Smooth muscle cell (in vitro differentiated cells): ENCODE measurements around the gene GALNT18. TPM values are rescaled to one million over a fixed set of nuclear protein-coding genes. Genes with fewer than 3 reads are reported as not detected.

Experiments
- DNase-seq: peaks from one replicate; lab custom pipeline; 2025; ENCODE audit not compliant: unreplicated experiment; lab: John Stamatoyannopoulos, UW
- H2AFZ ChIP-seq: fragments of 200-600 bp; sonication (generic); 2 replicates; pipeline ENCODE4 v1.6.0; 2016; ENCODE audit warnings: antibody characterized with exemption, low read depth, mild to moderate bottlenecking
- H3F3A ChIP-seq: fragments of 200-600 bp; sonication (generic); 2 replicates; pipeline ENCODE4 v1.6.0; 2017; ENCODE audit warnings: antibody characterized with exemption, low read depth
- H3K27ac ChIP-seq: fragments of 200-600 bp; sonication (generic); 2 replicates; pipeline ENCODE4 v1.5.1; 2016; ENCODE audit warnings: low read depth, mild to moderate bottlenecking
- H3K27me3 ChIP-seq: fragments of 200-600 bp; sonication (generic); 2 replicates; pipeline ENCODE4 v1.6.1; 2016; ENCODE audit warnings: low read depth, mild to moderate bottlenecking
- H3K36me3 ChIP-seq: fragments of 200-600 bp; sonication (generic); 2 replicates; pipeline ENCODE4 v1.5.1; 2016; ENCODE audit warnings: low read depth
- H3K4me1 ChIP-seq: fragments of 200-600 bp; sonication (generic); 2 replicates; pipeline ENCODE4 v1.5.1; 2016; ENCODE audit warnings: low read depth
- H3K4me2 ChIP-seq: fragments of 200-600 bp; sonication (generic); 2 replicates; pipeline ENCODE4 v1.6.0; 2016; ENCODE audit warnings: mild to moderate bottlenecking
- H3K4me3 ChIP-seq: fragments of 200-600 bp; sonication (generic); 2 replicates; pipeline ENCODE4 v1.5.1; 2016; ENCODE audit warnings: mild to moderate bottlenecking
- H3K79me2 ChIP-seq: fragments of 200-600 bp; sonication (generic); 2 replicates; pipeline ENCODE4 v1.6.0; 2016; ENCODE audit warnings: low read depth, mild to moderate bottlenecking
- H3K9ac ChIP-seq: fragments of 200-600 bp; sonication (generic); 2 replicates; pipeline ENCODE4 v1.6.0; 2016; ENCODE audit warnings: low read depth
- H3K9me3 ChIP-seq: fragments of 200-600 bp; sonication (generic); replicated peaks from 2 replicates; pipeline ENCODE4 v1.5.1; 2016; ENCODE audit warnings: low read depth
- H4K20me1 ChIP-seq: fragments of 200-600 bp; sonication (generic); 2 replicates; pipeline ENCODE4 v1.6.0; 2016; ENCODE audit warnings: low read depth
- WGBS: methylation state at CpG from one replicate; pipeline ENCODE4 v1.1.7; 2016; ENCODE audit warnings: low lambda C conversion rate; 5-methylcytosine and 5-hydroxymethylcytosine counted together
- polyA plus RNA-seq: library from polyadenylated mRNA; unstranded; fragments of >200 nt; fragmentation: Nextera tagmentation; extraction: Ambion mirVana; gene quantifications from 2 replicates; pipeline ENCODE4 v1.2.1, GENCODE V29; 2016
- total RNA-seq: library from RNA; depleted of rRNA; stranded (reverse); fragments of >200 nt; gene quantifications from 2 replicates; pipeline ENCODE4 v1.2.3, GENCODE V29; 2014
- TF ChIP-seq, protein P1 (sequence below): fragments of 200-600 bp; sonication (generic); IDR thresholded peaks from 2 replicates; pipeline ENCODE4 v1.5.1; 2017; ENCODE audit warnings: borderline replicate concordance, mild to moderate bottlenecking, antibody characterized with exemption; ENCODE audit not compliant: insufficient read depth, poor library complexity, severe bottlenecking

The GALNT18 gene
- total and polyA plus RNA-seq, 2 experiments from 2014 or later: 11.5 to 16.3 TPM

DNA sequence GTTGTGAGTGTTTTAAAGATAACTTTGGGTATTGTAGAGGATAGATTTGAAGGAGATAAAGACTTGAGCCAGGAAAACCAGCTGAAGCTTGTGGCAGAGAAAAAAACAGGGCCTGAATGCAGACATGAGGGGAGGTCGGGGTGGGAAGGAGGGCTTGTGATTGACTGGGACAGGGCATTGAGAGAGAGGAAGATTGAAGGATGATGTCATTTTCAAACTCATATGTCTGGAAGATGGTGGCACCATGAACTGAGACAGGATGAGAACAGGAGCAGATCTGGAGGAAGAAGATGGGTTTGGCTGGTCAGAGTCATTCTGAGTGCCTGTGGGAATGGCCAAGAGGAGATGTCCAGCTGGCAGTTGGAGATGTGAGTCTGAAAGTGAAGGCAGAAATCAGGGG, 283.5 kb downstream of the GALNT18 start:
- Histone ChIP-seq H3K4me3 (no peak overlapping the region), H3K4me2 (no peak overlapping the region), H3K27ac (no peak overlapping the region), H3K27me3 (no peaks in the 10 kb centered on the region), H3K9me3 (no peaks in the 10 kb centered on the region), H2AFZ (no peak overlapping the region), H3F3A (no peaks in the 10 kb centered on the region), H3K36me3 (no peaks in the 10 kb centered on the region), H3K9ac (no peak overlapping the region), H3K4me1 (no peaks in the 10 kb centered on the region), H4K20me1 (no peaks in the 10 kb centered on the region), H3K79me2 (no peaks in the 10 kb centered on the region)
- WGBS: 90% methylated on average over 1 of the region's 1 CpG
- TF ChIP-seq, protein P1, sequence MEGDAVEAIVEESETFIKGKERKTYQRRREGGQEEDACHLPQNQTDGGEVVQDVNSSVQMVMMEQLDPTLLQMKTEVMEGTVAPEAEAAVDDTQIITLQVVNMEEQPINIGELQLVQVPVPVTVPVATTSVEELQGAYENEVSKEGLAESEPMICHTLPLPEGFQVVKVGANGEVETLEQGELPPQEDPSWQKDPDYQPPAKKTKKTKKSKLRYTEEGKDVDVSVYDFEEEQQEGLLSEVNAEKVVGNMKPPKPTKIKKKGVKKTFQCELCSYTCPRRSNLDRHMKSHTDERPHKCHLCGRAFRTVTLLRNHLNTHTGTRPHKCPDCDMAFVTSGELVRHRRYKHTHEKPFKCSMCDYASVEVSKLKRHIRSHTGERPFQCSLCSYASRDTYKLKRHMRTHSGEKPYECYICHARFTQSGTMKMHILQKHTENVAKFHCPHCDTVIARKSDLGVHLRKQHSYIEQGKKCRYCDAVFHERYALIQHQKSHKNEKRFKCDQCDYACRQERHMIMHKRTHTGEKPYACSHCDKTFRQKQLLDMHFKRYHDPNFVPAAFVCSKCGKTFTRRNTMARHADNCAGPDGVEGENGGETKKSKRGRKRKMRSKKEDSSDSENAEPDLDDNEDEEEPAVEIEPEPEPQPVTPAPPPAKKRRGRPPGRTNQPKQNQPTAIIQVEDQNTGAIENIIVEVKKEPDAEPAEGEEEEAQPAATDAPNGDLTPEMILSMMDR: no peak
- DNase-seq: no peak

DNA sequence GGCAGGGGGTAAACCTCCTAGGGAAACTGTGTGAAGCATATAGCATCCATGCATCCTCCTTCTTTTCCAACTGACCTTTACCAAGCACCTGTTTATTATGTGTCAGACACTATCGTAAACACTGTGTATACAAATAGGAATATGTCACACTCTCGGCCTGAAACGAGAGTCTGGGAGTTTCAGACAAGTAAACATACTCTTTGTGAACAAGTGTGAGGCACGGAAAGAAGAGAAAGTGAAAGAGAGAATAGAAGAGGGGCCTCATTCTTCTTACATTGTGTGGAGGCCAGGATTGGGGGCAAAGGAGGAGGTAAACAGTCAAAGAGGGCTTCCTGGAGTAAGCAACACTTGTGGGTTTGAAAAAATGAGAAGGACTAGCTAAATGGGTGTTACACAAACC, 285.1 kb downstream of the GALNT18 start:
- Histone ChIP-seq H3K36me3 (no peaks in the 10 kb centered on the region), H3K9me3 (no peaks in the 10 kb centered on the region), H3K79me2 (no peaks in the 10 kb centered on the region), H3K9ac (no peak overlapping the region), H3F3A (no peaks in the 10 kb centered on the region), H3K27ac (no peak overlapping the region), H3K4me1 (no peaks in the 10 kb centered on the region), H4K20me1 (no peaks in the 10 kb centered on the region), H2AFZ (no peak overlapping the region), H3K27me3 (no peaks in the 10 kb centered on the region), H3K4me2 (no peak overlapping the region), H3K4me3 (no peak overlapping the region)
- TF ChIP-seq, protein P1: no peak
- WGBS: 75% methylated on average over 4 of the region's 4 CpGs
- no peak for DNase-seq

DNA sequence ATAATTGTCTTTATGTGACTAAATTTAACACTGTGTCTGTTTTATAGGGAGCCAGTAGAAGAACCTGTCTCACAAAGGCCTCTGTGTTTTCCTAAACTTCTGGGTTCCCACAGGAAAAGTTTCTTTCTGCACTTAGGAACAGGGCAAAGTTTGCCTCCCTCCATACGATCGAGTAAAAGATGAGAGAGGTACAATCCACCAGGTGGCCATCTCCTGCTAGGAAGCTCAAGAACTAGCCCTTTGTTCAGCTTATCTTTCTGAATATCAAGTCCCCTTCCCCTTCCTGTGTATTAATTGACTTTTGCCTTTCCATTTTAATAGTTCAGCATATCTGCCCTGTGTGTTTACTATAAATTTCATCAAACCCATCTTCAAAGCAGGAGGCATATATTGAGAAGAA, 286.8 kb downstream of the GALNT18 start:
- whole genome bisulfite sequencing: 87% methylated on average over 2 of the region's 2 CpGs
- no peaks in the 10 kb centered on the region for H3K4me1 ChIP-seq
- H3F3A ChIP-seq: no peaks in the 10 kb centered on the region
- TF ChIP-seq, protein P1: no peak
- no peaks in the 10 kb centered on the region for H3K9me3 ChIP-seq
- H3K4me3 ChIP-seq: no peak overlapping the region
- no peak overlapping the region for H3K27ac ChIP-seq
- no peaks in the 10 kb centered on the region for H3K79me2 ChIP-seq
- H2AFZ ChIP-seq: no peak overlapping the region
- no peaks in the 10 kb centered on the region for H4K20me1 ChIP-seq
- H3K9ac ChIP-seq: no peak overlapping the region
- DNase-seq: no peak
- no peaks in the 10 kb centered on the region for H3K36me3 ChIP-seq
- H3K4me2 ChIP-seq: no peak overlapping the region
- no peaks in the 10 kb centered on the region for H3K27me3 ChIP-seq

DNA sequence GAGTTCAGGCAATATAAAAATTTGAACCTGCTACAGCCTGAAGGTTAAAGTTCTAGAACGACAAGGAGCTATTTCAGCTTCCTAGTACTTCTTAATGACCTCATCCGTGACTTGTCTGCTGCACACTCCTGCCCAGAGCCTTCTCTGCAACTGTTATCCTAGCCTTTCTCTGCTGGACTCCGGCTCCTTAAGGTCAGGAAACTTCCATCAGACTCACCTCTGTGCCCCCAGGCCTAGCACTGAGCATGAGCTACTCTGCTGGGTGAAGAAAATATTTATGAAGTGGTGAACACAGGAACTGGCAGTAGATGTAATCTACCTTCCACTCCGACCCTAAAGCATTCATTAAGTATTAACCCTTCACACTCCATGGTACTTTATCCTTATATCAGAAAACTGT, 287.2 kb downstream of the GALNT18 start:
- Histone ChIP-seq H4K20me1 (no peaks in the 10 kb centered on the region), H3K4me2 (no peak overlapping the region), H3K9me3 (no peaks in the 10 kb centered on the region), H3K27me3 (no peaks in the 10 kb centered on the region), H3K36me3 (no peaks in the 10 kb centered on the region), H3K27ac (no peak overlapping the region), H2AFZ (no peak overlapping the region), H3K79me2 (no peaks in the 10 kb centered on the region), H3K4me1 (no peaks in the 10 kb centered on the region), H3F3A (no peaks in the 10 kb centered on the region), H3K9ac (no peak overlapping the region), H3K4me3 (no peak overlapping the region)
- 57% methylated on average over 4 of the region's 4 CpGs for WGBS
- no peak for DNase-seq
- TF ChIP-seq, protein P1: no peak
